Calu3 (cell line): ENCODE results near the gene SMPD2. TPM values are rescaled to one million over a fixed set of nuclear protein-coding genes. Genes with fewer than 3 reads are reported as not detected.

Experiments
- BruUV-seq: library from RNA; stranded (reverse); fragments of 400-500 nt; replicated peaks from 2 replicates; lab custom pipeline; 2021; lab: Mats Ljungman, UMichigan
- CTCF ChIA-PET: fragments of 300-600 bp; sonication (Branson Sonifier 250); formaldehyde crosslinking; loops from one replicate; lab custom pipeline; 2022; ENCODE audit warnings: antibody characterized with exemption; lab: Charles Lee
- DNase-seq: peaks from one replicate; pipeline ENCODE4 v3.0.0; 2022
- H3K27ac Mint-ChIP-seq: one replicate; pipeline ENCODE4 v1.8.0; 2022; ENCODE audit warnings: mixed read lengths; ENCODE audit not compliant: unreplicated experiment
- H3K27me3 Mint-ChIP-seq: one replicate; pipeline ENCODE4 v1.8.0; 2022; ENCODE audit warnings: mixed read lengths; ENCODE audit not compliant: unreplicated experiment
- H3K36me3 Mint-ChIP-seq: one replicate; pipeline ENCODE4 v1.8.0; 2022; ENCODE audit warnings: mild to moderate bottlenecking, moderate library complexity, mixed read lengths; ENCODE audit not compliant: insufficient read depth, unreplicated experiment
- H3K4me1 Mint-ChIP-seq: one replicate; pipeline ENCODE4 v1.8.0; 2022; ENCODE audit warnings: mild to moderate bottlenecking, low read depth, mixed read lengths; ENCODE audit not compliant: unreplicated experiment
- H3K4me3 Mint-ChIP-seq: one replicate; pipeline ENCODE4 v1.8.0; 2022; ENCODE audit warnings: mild to moderate bottlenecking, low read depth, moderate library complexity, mixed read lengths; ENCODE audit not compliant: unreplicated experiment
- H3K9me3 Mint-ChIP-seq: one replicate; pipeline ENCODE4 v1.8.0; 2022; ENCODE audit warnings: low read depth, mixed read lengths; ENCODE audit not compliant: unreplicated experiment
- CTCF ChIP-seq: fragments of 200-600 bp; IDR thresholded peaks from one replicate; pipeline ENCODE4 v1.8.0; 2022; ENCODE audit warnings: antibody characterized with exemption; ENCODE audit not compliant: unreplicated experiment
- intact Hi-C: fragments of 100-400 bp; cut with micrococcal nuclease; formaldehyde crosslinking; loops from one replicate; pipeline ENCODE4 v1.10.0; 2022; ENCODE audit not compliant: unreplicated experiment
- total RNA-seq: library from RNA; stranded (reverse); gene quantifications from 2 replicates; pipeline ENCODE4 v1.2.3, GENCODE V29; 2022

The SMPD2 gene
- total RNA-seq, 1 experiment from 2014 or later: 17.3 TPM

DNA sequence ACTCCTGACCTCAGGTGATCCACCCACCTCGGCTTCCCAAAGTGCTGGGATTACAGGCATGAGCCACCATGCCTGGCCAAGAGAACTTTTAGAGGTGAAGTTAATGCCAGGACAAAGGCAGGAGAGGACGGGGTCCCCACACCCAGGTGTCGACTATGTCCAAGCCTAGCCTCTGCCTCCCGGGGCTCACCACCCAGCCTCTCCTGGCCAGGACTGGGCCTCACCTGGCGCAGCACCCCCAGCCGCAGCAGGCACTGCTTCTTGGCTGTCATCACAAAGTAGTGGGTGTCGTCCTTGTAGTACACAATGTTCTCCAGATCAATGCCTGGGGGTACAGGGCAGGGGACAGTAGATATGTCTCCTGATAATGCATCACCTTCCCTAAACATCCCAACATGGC lies 10.9 kb downstream of the SMPD2 start:
- intact Hi-C loops: no loop called here
- Mint-ChIP-seq H3K27me3 (no peaks in the 10 kb centered on the region), H3K4me3 (no peak overlapping the region), H3K4me1 (no peaks in the 10 kb centered on the region), H3K36me3 (peaks cover 35% of the 10 kb centered on the region), H3K27ac (no peak overlapping the region), H3K9me3 (no peaks in the 10 kb centered on the region)
- no TSS peak for BruUV-seq
- no peak for DNase-seq
- CTCF ChIA-PET: no interaction called here
- no peak for TF ChIP-seq CTCF

DNA sequence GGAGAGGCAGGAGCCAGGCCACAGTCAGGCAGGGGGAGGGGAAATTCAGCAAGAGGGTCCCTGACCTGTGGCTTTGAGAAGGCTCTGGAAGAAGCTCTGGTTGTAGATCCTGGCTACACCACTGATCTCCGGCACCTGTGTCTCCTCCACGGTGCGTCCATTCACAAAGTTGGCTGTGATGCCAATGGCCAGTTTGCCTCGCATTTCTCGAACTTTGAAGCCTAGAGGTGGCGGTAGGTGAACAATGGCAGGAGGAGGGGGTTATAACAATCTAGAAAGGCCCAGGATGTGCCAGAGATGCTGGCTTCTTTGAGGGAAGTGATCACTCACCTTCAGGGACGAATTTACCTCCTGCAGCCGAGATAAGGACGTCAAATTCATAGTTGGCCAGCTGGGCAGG lies 11.7 kb downstream of the SMPD2 start:
- DNase-seq: no peak
- intact Hi-C loops: no loop called here
- H3K27me3 Mint-ChIP-seq: no peaks in the 10 kb centered on the region
- no peak for TF ChIP-seq CTCF
- H3K4me3 Mint-ChIP-seq: no peak overlapping the region
- H3K9me3 Mint-ChIP-seq: no peaks in the 10 kb centered on the region
- H3K27ac Mint-ChIP-seq: no peak overlapping the region
- no TSS peak for BruUV-seq
- H3K4me1 Mint-ChIP-seq: peaks cover 8% of the 10 kb centered on the region
- CTCF ChIA-PET: no interaction called here
- peaks cover 42% of the 10 kb centered on the region for H3K36me3 Mint-ChIP-seq

- H3K36me3 Mint-ChIP-seq: peaks cover 42% of the 10 kb centered on the region
- H3K9me3 Mint-ChIP-seq: no peaks in the 10 kb centered on the region
- H3K27me3 Mint-ChIP-seq: no peaks in the 10 kb centered on the region
- H3K4me1 Mint-ChIP-seq: peaks cover 15% of the 10 kb centered on the region
- DNase-seq: no peak
- TF ChIP-seq CTCF: no peak
- CTCF ChIA-PET: no interaction called here
- intact Hi-C loops: no loop called here
- BruUV-seq: no TSS peak
- H3K27ac Mint-ChIP-seq: no peak overlapping the region
- no peak overlapping the region for H3K4me3 Mint-ChIP-seq
Observed at GRCh38 chr6:109453156-109453555, 12.6 kb downstream of the SMPD2 start.

DNA sequence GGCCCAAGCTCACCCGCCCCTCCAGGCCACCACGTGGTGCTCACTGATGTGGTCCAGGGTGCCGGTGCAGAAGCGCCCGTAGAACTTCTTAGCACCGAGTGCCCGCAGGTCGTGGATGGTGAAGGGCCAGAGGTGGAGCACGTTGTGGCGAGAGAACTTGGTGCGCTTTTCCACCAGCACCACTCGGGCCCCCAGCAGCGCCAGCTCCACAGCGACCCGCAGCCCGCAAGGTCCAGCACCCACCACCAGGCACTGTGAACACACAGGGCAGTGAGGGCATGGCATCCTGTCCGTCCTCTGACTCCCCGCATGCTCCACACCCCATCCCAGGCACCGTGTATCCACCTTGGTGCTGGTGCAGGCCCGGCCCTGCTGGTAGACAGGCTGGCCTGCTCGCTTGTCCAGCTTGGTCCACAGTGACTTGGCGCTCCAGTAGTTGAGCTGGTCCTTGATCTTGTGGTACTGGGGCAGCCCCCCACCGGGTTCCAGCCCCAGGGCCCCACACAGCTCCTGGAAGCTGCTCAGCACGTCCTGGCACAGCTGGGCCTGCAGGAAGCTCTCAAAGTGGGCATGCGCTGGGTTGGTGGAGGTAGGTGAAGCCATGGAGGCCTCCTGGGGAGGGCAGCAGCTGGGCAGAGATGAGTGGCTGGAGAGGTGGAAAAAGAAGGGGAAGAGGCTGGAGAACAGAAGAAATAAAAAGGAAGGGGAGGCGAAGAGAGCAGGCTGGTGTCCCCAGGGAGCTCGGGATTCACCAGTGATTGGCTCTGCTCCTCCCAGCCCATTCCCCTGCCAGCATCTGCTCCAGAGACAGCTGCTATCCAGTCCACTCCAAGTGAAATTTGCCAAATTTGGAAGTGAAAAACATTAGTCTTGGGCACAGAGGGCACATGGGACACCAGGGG lies 13.3 kb downstream of the SMPD2 start:
- peaks cover 42% of the 10 kb centered on the region for H3K36me3 Mint-ChIP-seq
- no peak for DNase-seq
- TF ChIP-seq CTCF: no peak
- peak overlapping the region; percentile 95 for H3K4me3 Mint-ChIP-seq
- no peaks in the 10 kb centered on the region for H3K27me3 Mint-ChIP-seq
- intact Hi-C loops: no loop called here
- CTCF ChIA-PET: no interaction called here
- no TSS peak for BruUV-seq
- no peak overlapping the region for H3K27ac Mint-ChIP-seq
- H3K9me3 Mint-ChIP-seq: no peaks in the 10 kb centered on the region
- H3K4me1 Mint-ChIP-seq: peaks cover 15% of the 10 kb centered on the region
